Keratinocyte (primary cell): ENCODE measurements around the gene ICOS. TPM values are rescaled to one million over a fixed set of nuclear protein-coding genes. Genes with fewer than 3 reads are reported as not detected.

Experiments
- DNase-seq: peaks from one replicate; pipeline ENCODE4 v3.0.0-alpha.2; 2011; ENCODE audit warnings: low read depth, missing footprints, low spot score
- FAIRE-seq: peaks from 2 replicates; lab custom pipeline; 2011; peaks lifted over from hg19 to GRCh38; lab: Jason Lieb, UNC
- H2AFZ ChIP-seq: 2 replicates; pipeline ENCODE4 v1.6.0; 2012; ENCODE audit warnings: low read length, control low read depth, inconsistent platforms; ENCODE audit not compliant: control insufficient read depth
- H3K27ac ChIP-seq: 2 replicates; pipeline ENCODE4 v1.5.1; 2011; ENCODE audit warnings: low read length; ENCODE audit not compliant: control insufficient read depth, insufficient read depth
- H3K27me3 ChIP-seq: 3 replicates; pipeline ENCODE4 v1.6.0; 2011; ENCODE audit warnings: low read length; ENCODE audit not compliant: control insufficient read depth, insufficient read depth; ENCODE audit errors: extremely low read depth
- H3K36me3 ChIP-seq, 2 experiments: 2 replicates in 1 of 2; 3 replicates in 1 of 2; pipeline ENCODE4 v1.5.1; 2011; ENCODE audit warnings: low read length in 2 of 2, mild to moderate bottlenecking in 1 of 2; ENCODE audit not compliant: control insufficient read depth in 2 of 2, insufficient read depth in 2 of 2; ENCODE audit errors: extremely low read depth in 1 of 2
- H3K4me1 ChIP-seq: 3 replicates; pipeline ENCODE4 v1.5.1; 2011; ENCODE audit warnings: low read length; ENCODE audit not compliant: control insufficient read depth, insufficient read depth; ENCODE audit errors: extremely low read depth
- H3K4me2 ChIP-seq: 3 replicates; pipeline ENCODE4 v1.6.0; 2011; ENCODE audit warnings: low read depth, low read length; ENCODE audit not compliant: control insufficient read depth, insufficient read depth; ENCODE audit errors: extremely low read depth
- H3K4me3 ChIP-seq, 3 experiments: fragments of 200-600 bp in 1 of 3; sonication (generic) in 1 of 3; 2 replicates in 2 of 3; 3 replicates in 1 of 3; pipeline ENCODE4 v1.5.1; 2011 to 2016; ENCODE audit warnings: low read length in 3 of 3, mild to moderate bottlenecking in 3 of 3, control low read depth in 2 of 3, inconsistent platforms in 1 of 3, low read depth in 1 of 3, mixed read lengths in 1 of 3, mixed run types in 1 of 3, moderate library complexity in 1 of 3; ENCODE audit not compliant: control insufficient read depth in 2 of 3, insufficient read depth in 2 of 3; ENCODE audit errors: extremely low read depth in 1 of 3
- H3K79me2 ChIP-seq: 2 replicates; pipeline ENCODE4 v1.6.0; 2012; ENCODE audit warnings: low read length; ENCODE audit not compliant: control insufficient read depth, insufficient read depth
- H3K9ac ChIP-seq: 3 replicates; pipeline ENCODE4 v1.6.0; 2011; ENCODE audit warnings: low read length; ENCODE audit not compliant: control insufficient read depth, insufficient read depth; ENCODE audit errors: extremely low read depth
- H3K9me1 ChIP-seq: 3 replicates; pipeline ENCODE4 v1.6.0; 2011; ENCODE audit warnings: low read length; ENCODE audit not compliant: control insufficient read depth, insufficient read depth; ENCODE audit errors: extremely low read depth
- H3K9me3 ChIP-seq: 2 replicates; pipeline ENCODE4 v1.5.1; 2012; ENCODE audit warnings: low read depth, low read length; ENCODE audit not compliant: control insufficient read depth
- H4K20me1 ChIP-seq: 3 replicates; pipeline ENCODE4 v1.6.0; 2011; ENCODE audit warnings: low read length; ENCODE audit not compliant: control insufficient read depth, insufficient read depth; ENCODE audit errors: extremely low read depth
- EZH2 ChIP-seq: IDR thresholded peaks from one replicate; pipeline ENCODE4 v1.6.1; 2012; ENCODE audit warnings: inconsistent platforms, mild to moderate bottlenecking, low read length, moderate library complexity
- dilution Hi-C: fragments of 300-500 bp; cut with MboI; formaldehyde crosslinking; loops from one replicate; pipeline ENCODE4 v1.7.0; 2020; ENCODE audit warnings: low sequenced_read_pairs; ENCODE audit not compliant: extremely low pct_ligation_motif_present
- polyA plus RNA-seq, 5 experiments: library from polyadenylated mRNA; depleted of rRNA in 3 of 5; stranded (reverse) in 3 of 5; stranded (forward) in 1 of 5; unstranded in 1 of 5; fragments of >200 nt; gene quantifications; 1 replicate in 1 of 5; 2 replicates in 3 of 5; 3 replicates in 1 of 5; pipeline versions ENCODE4 v1.2.1 to v1.2.3, GENCODE V29; 2011 to 2012; ENCODE audit warnings: missing spikeins in 2 of 5, low read depth in 1 of 5, low replicate concordance in 1 of 5
- TF ChIP-seq, protein P1 (sequence below), 3 experiments: IDR thresholded peaks in 1 of 3; conservative IDR thresholded peaks in 1 of 3; optimal IDR thresholded peaks in 1 of 3; 2 replicates in 2 of 3; 3 replicates in 1 of 3; pipeline versions ENCODE3 to v1.5.1; 2011; ENCODE audit warnings: low read length in 3 of 3, mild to moderate bottlenecking in 3 of 3, moderate library complexity in 2 of 3, control low read depth in 1 of 3, inconsistent platforms in 1 of 3; ENCODE audit not compliant: insufficient read depth in 2 of 3; ENCODE audit errors: extremely low read depth in 1 of 3

The ICOS gene
- polyA plus RNA-seq, 1 donor (not counting 4 experiments of a cell fraction or from before 2014, with no cell fraction given) = not detected

GRCh38 chr2:203892207-203892606 lies 44.4 kb upstream of the ICOS start:
- Histone ChIP-seq H2AFZ (no peak overlapping the region), H3K9me3 (no peaks in the 10 kb centered on the region), H3K79me2 (no peaks in the 10 kb centered on the region), H3K36me3 (no peaks in the 10 kb centered on the region), H3K4me2 (no peak overlapping the region), H3K9me1 (no peaks in the 10 kb centered on the region), H3K4me1 (no peaks in the 10 kb centered on the region), H3K27me3 (no peaks in the 10 kb centered on the region), H4K20me1 (no peaks in the 10 kb centered on the region), H3K4me3 (no peak overlapping the region), H3K9ac (no peak overlapping the region), H3K27ac (no peak overlapping the region)
- TF ChIP-seq, protein P1, sequence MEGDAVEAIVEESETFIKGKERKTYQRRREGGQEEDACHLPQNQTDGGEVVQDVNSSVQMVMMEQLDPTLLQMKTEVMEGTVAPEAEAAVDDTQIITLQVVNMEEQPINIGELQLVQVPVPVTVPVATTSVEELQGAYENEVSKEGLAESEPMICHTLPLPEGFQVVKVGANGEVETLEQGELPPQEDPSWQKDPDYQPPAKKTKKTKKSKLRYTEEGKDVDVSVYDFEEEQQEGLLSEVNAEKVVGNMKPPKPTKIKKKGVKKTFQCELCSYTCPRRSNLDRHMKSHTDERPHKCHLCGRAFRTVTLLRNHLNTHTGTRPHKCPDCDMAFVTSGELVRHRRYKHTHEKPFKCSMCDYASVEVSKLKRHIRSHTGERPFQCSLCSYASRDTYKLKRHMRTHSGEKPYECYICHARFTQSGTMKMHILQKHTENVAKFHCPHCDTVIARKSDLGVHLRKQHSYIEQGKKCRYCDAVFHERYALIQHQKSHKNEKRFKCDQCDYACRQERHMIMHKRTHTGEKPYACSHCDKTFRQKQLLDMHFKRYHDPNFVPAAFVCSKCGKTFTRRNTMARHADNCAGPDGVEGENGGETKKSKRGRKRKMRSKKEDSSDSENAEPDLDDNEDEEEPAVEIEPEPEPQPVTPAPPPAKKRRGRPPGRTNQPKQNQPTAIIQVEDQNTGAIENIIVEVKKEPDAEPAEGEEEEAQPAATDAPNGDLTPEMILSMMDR (optimal IDR thresholded peaks at IDR 0.05 in 1 of 3, IDR thresholded peaks at IDR 0.05 in 1 of 3, conservative IDR thresholded peaks at IDR 0.05 in 1 of 3; ENCODE audit: extremely low read depth in 1 of 3, insufficient read depth in 2 of 3, low read length in 3 of 3) = no peak
- no peak for TF ChIP-seq EZH2
- dilution Hi-C loops = no loop called here
- DNase-seq (no peak), FAIRE-seq (no peak)

DNA sequence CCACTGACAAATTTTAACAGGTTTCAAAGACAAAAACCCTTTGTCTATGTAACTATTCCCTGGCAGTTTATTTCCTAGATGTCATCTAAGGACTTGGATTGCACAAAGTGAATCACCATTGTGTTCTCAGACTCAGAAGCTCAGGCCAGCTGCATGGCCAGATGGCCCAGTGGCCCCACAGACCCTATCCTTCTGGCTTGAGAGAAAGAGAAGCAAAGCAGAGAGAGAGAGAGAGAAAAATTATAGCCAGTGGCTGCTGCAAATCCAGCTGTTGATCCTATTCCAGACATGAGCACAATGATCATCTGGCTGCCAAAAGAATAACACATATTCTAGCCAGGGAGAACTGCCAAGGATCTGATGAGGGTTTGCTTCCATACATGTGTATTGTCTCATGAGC lies 43.2 kb upstream of the ICOS start:
- no peaks in the 10 kb centered on the region for H3K9me3 ChIP-seq
- H2AFZ ChIP-seq = no peak overlapping the region
- H3K36me3 ChIP-seq = no peaks in the 10 kb centered on the region
- H3K27ac ChIP-seq = no peak overlapping the region
- dilution Hi-C loops = no loop called here
- no peak overlapping the region for H3K4me2 ChIP-seq
- H3K27me3 ChIP-seq = no peaks in the 10 kb centered on the region
- FAIRE-seq (no peak), DNase-seq (no peak)
- H4K20me1 ChIP-seq = no peaks in the 10 kb centered on the region
- H3K9ac ChIP-seq = no peak overlapping the region
- no peaks in the 10 kb centered on the region for H3K9me1 ChIP-seq
- H3K4me3 ChIP-seq = no peak overlapping the region
- TF ChIP-seq, protein P1 (optimal IDR thresholded peaks at IDR 0.05 in 1 of 3, IDR thresholded peaks at IDR 0.05 in 1 of 3, conservative IDR thresholded peaks at IDR 0.05 in 1 of 3; ENCODE audit: extremely low read depth in 1 of 3, insufficient read depth in 2 of 3, low read length in 3 of 3) = no peak
- no peak for TF ChIP-seq EZH2
- H3K79me2 ChIP-seq = no peaks in the 10 kb centered on the region
- no peaks in the 10 kb centered on the region for H3K4me1 ChIP-seq
